HEK293 (cell line): ENCODE data around the gene C11orf54.

Experiments
- ZNF26 ChIP-seq: fragments of 450-650 bp; formaldehyde crosslinking; IDR thresholded peaks from 2 replicates; pipeline ENCODE4 v1.5.1; 2016; ENCODE audit warnings: missing biosample characterization, missing genetic modification characterization
- ZNF791 ChIP-seq: fragments of 450-650 bp; formaldehyde crosslinking; IDR thresholded peaks from 2 replicates; pipeline ENCODE4 v1.5.1; 2016; ENCODE audit warnings: missing biosample characterization, missing genetic modification characterization

DNA sequence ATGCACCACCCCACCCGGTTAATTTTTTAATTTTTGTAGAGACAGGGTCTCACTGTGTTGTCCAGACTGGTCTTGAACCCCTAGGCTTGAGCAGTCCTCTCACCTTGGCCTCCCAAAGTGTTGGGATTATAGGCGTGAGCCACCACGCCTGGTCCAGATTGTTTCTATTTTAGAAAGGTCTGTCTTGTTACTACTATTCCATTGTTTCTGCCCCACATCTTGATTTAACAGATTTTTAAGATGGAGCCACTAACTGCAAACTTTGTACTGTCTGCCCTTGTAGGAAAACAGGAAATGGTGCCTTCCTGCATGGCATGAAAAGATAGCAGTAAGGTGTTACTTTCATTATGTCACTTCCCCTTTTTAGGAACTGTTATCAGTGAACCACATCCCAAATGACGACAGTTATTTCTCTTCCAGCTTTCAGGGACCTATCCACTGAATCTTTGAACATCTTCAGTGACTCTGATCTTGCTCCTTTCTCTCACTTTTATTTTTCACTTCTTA, 23.4 kb upstream of the C11orf54 start:
- TF ChIP-seq ZNF26 (tag by site-specific recombination) (no peak), ZNF791 (tag by site-specific recombination) (no peak)
